GM15510 (cell line): ENCODE measurements around the gene TCOF1.

Experiments used
- POLR2A ChIP-seq: IDR thresholded peaks from 3 replicates; pipeline ENCODE4 v1.6.1; 2011; ENCODE audit warnings: borderline replicate concordance; ENCODE audit not compliant: insufficient read length; ENCODE audit errors: extremely low read depth

Gene TCOF1

GRCh38 chr5:150357326-150358260 lies at the start of gene TCOF1:
TCOF1 (plus strand) TSS chr5:150357697; CDS start chr5:150357747, 50 bp downstream.
- TF ChIP-seq POLR2A, result peak; percentile 67

- no peak for TF ChIP-seq POLR2A
These were observed 48.2 kb upstream of the TCOF1 start for GRCh38 chr5:150309101-150309885.

- TF ChIP-seq POLR2A, result no peak
These were observed 47.6 kb upstream of the TCOF1 start for GRCh38 chr5:150309886-150310239.

GRCh38 chr5:150310246-150310645 lies 47.3 kb upstream of the TCOF1 start:
- no peak for TF ChIP-seq POLR2A

- no peak for TF ChIP-seq POLR2A
These were observed 46.3 kb upstream of the TCOF1 start for GRCh38 chr5:150311015-150311692.

- TF ChIP-seq POLR2A, result no peak
These were observed 45.0 kb upstream of the TCOF1 start for GRCh38 chr5:150312518-150312917.

GRCh38 chr5:150313501-150313900 lies 44.0 kb upstream of the TCOF1 start:
- no peak for TF ChIP-seq POLR2A

- no peak for TF ChIP-seq POLR2A
These were observed 43.4 kb upstream of the TCOF1 start for GRCh38 chr5:150313921-150314716.

GRCh38 chr5:150315245-150315644 lies 42.3 kb upstream of the TCOF1 start:
- TF ChIP-seq POLR2A, result no peak

GRCh38 chr5:150316320-150316719 lies 41.2 kb upstream of the TCOF1 start:
- no peak for TF ChIP-seq POLR2A

GRCh38 chr5:150317048-150318003 lies 40.2 kb upstream of the TCOF1 start:
- TF ChIP-seq POLR2A, result no peak

- TF ChIP-seq POLR2A, result no peak
These were observed 38.6 kb upstream of the TCOF1 start for GRCh38 chr5:150318613-150319483.
